GM23338 (cell line): Measurements from ENCODE around the gene CHST13.

Experiments used
- CREB1 ChIP-seq: fragments of 250-450 bp; sonication (Bioruptor Pico); IDR thresholded peaks from 2 replicates; pipeline ENCODE4 v1.5.0; 2020; ENCODE audit warnings: low read depth, mild to moderate bottlenecking, moderate library complexity
- EZH2 ChIP-seq: fragments of 200-600 bp; sonication (generic); IDR thresholded peaks from one replicate; pipeline ENCODE4 v1.8.0; 2017; ENCODE audit warnings: antibody characterized with exemption, mild to moderate bottlenecking, low read depth; ENCODE audit not compliant: unreplicated experiment
- EZH2phosphoT487 ChIP-seq: fragments of 200-600 bp; sonication (generic); IDR thresholded peaks from one replicate; pipeline ENCODE4 v1.8.1; 2018; ENCODE audit warnings: antibody characterized with exemption; ENCODE audit not compliant: unreplicated experiment
- JUNB ChIP-seq: IDR thresholded peaks from one replicate; pipeline ENCODE4 v1.6.1; 2016; ENCODE audit warnings: antibody characterized with exemption; ENCODE audit not compliant: unreplicated experiment
- NANOG ChIP-seq: IDR thresholded peaks from 2 replicates; pipeline ENCODE4 v1.6.1; 2016; ENCODE audit warnings: antibody characterized with exemption, borderline replicate concordance
- POLR2AphosphoS5 ChIP-seq: IDR thresholded peaks from 2 replicates; pipeline ENCODE4 v1.6.1; 2016; ENCODE audit warnings: antibody characterized with exemption, low read depth
- STAT1 ChIP-seq: IDR thresholded peaks from one replicate; pipeline ENCODE4 v1.6.1; 2016; ENCODE audit warnings: antibody characterized with exemption; ENCODE audit not compliant: unreplicated experiment
- ZNF114 ChIP-seq: fragments of 250-450 bp; sonication (Bioruptor Pico); IDR thresholded peaks from 2 replicates; pipeline ENCODE4 v1.5.0; 2020; ENCODE audit warnings: mild to moderate bottlenecking, moderate library complexity
- ZNF331 ChIP-seq: fragments of 250-450 bp; sonication (Bioruptor Pico); IDR thresholded peaks from 2 replicates; pipeline ENCODE4 v1.5.0; 2020; ENCODE audit warnings: low read depth, mild to moderate bottlenecking, moderate library complexity
- ZNF462 ChIP-seq: fragments of 250-450 bp; sonication (Bioruptor Pico); IDR thresholded peaks from 2 replicates; pipeline ENCODE4 v1.5.0; 2020; ENCODE audit warnings: mild to moderate bottlenecking, moderate library complexity
- TF ChIP-seq, protein P1 (sequence below), 2 experiments: fragments of 200-600 bp in 1 of 2; sonication (generic) in 1 of 2; conservative IDR thresholded peaks; 2 replicates each; pipeline versions ENCODE4 v1.5.1 to v1.6.1; 2016 to 2017; ENCODE audit warnings: antibody characterized with exemption in 2 of 2, low read depth in 2 of 2, mild to moderate bottlenecking in 2 of 2, moderate library complexity in 1 of 2
- TF ChIP-seq, protein P2 (sequence below): IDR thresholded peaks from one replicate; pipeline ENCODE4 v1.6.1; 2018; ENCODE audit warnings: antibody characterized with exemption; ENCODE audit not compliant: unreplicated experiment
- TF ChIP-seq, protein P3 (sequence below): IDR thresholded peaks from 2 replicates; pipeline ENCODE4 v1.6.1; 2016; ENCODE audit warnings: antibody characterized with exemption

GRCh38 chr3:126551839-126552687 lies 28.1 kb downstream of the CHST13 start:
- TF ChIP-seq, protein P1, sequence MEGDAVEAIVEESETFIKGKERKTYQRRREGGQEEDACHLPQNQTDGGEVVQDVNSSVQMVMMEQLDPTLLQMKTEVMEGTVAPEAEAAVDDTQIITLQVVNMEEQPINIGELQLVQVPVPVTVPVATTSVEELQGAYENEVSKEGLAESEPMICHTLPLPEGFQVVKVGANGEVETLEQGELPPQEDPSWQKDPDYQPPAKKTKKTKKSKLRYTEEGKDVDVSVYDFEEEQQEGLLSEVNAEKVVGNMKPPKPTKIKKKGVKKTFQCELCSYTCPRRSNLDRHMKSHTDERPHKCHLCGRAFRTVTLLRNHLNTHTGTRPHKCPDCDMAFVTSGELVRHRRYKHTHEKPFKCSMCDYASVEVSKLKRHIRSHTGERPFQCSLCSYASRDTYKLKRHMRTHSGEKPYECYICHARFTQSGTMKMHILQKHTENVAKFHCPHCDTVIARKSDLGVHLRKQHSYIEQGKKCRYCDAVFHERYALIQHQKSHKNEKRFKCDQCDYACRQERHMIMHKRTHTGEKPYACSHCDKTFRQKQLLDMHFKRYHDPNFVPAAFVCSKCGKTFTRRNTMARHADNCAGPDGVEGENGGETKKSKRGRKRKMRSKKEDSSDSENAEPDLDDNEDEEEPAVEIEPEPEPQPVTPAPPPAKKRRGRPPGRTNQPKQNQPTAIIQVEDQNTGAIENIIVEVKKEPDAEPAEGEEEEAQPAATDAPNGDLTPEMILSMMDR (conservative IDR thresholded peaks at IDR 0.05; ENCODE audit: low read depth in 2 of 2), result no peak
- TF ChIP-seq POLR2AphosphoS5 (no peak), CREB1 (CRISPR knock-in tag) (no peak), ZNF462 (no peak), ZNF331 (CRISPR knock-in tag) (no peak), EZH2phosphoT487 (no peak), EZH2 (no peak), JUNB (no peak), STAT1 (no peak), ZNF114 (CRISPR knock-in tag) (no peak), NANOG (no peak)
- TF ChIP-seq, protein P2, sequence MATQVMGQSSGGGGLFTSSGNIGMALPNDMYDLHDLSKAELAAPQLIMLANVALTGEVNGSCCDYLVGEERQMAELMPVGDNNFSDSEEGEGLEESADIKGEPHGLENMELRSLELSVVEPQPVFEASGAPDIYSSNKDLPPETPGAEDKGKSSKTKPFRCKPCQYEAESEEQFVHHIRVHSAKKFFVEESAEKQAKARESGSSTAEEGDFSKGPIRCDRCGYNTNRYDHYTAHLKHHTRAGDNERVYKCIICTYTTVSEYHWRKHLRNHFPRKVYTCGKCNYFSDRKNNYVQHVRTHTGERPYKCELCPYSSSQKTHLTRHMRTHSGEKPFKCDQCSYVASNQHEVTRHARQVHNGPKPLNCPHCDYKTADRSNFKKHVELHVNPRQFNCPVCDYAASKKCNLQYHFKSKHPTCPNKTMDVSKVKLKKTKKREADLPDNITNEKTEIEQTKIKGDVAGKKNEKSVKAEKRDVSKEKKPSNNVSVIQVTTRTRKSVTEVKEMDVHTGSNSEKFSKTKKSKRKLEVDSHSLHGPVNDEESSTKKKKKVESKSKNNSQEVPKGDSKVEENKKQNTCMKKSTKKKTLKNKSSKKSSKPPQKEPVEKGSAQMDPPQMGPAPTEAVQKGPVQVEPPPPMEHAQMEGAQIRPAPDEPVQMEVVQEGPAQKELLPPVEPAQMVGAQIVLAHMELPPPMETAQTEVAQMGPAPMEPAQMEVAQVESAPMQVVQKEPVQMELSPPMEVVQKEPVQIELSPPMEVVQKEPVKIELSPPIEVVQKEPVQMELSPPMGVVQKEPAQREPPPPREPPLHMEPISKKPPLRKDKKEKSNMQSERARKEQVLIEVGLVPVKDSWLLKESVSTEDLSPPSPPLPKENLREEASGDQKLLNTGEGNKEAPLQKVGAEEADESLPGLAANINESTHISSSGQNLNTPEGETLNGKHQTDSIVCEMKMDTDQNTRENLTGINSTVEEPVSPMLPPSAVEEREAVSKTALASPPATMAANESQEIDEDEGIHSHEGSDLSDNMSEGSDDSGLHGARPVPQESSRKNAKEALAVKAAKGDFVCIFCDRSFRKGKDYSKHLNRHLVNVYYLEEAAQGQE, result no peak
- TF ChIP-seq, protein P3, sequence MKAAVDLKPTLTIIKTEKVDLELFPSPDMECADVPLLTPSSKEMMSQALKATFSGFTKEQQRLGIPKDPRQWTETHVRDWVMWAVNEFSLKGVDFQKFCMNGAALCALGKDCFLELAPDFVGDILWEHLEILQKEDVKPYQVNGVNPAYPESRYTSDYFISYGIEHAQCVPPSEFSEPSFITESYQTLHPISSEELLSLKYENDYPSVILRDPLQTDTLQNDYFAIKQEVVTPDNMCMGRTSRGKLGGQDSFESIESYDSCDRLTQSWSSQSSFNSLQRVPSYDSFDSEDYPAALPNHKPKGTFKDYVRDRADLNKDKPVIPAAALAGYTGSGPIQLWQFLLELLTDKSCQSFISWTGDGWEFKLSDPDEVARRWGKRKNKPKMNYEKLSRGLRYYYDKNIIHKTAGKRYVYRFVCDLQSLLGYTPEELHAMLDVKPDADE, result no peak
